Gastroesophageal sphincter (tissue), 3 donors: ENCODE measurements around the gene DES.

Experiments
- EP300 ChIP-seq: sonication (generic); formaldehyde crosslinking; IDR thresholded peaks from one replicate; pipeline ENCODE4 v1.6.1; 2017; ENCODE audit warnings: antibody characterized with exemption, mild to moderate bottlenecking
- POLR2A ChIP-seq, 2 donors: fragments of 450-650 bp; IDR thresholded peaks; one replicate each; pipeline ENCODE4 v1.6.1; 2017; ENCODE audit warnings: antibody characterized with exemption in 2 of 2, mild to moderate bottlenecking in 2 of 2, moderate library complexity in 1 of 2
- TF ChIP-seq, protein P1 (sequence below), 4 experiments: fragments of 200-600 bp in 2 of 4; fragments of 450-650 bp in 2 of 4; sonication (generic) in 1 of 4; IDR thresholded peaks; one replicate each; pipeline ENCODE4 v1.5.1; 2017 to 2019; ENCODE audit warnings: antibody characterized with exemption in 4 of 4, mild to moderate bottlenecking in 2 of 4, moderate library complexity in 2 of 4

DNA sequence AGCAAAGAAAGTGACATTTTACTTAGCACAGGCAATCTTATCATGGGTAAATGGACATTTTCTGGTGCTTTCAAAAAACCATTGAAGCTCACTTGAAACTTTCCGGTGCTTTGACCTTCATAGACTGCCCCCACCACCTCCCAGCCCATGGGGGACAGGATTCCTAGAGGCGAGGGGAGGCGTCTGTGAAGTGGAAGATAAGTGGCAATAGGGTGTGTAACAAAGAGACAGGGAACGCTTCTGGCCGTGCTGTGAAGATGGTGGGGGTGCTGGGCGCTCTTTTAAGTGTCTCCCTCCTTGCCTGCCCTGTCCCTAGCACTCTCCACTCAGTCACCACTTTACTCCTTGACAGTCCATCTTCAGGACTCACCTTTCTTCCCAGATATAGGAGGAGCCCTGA is 57.1 kb downstream of the DES start:
- TF ChIP-seq EP300 (no peak), POLR2A (IDR thresholded peaks at IDR 0.05) (no peak)
- TF ChIP-seq, protein P1, sequence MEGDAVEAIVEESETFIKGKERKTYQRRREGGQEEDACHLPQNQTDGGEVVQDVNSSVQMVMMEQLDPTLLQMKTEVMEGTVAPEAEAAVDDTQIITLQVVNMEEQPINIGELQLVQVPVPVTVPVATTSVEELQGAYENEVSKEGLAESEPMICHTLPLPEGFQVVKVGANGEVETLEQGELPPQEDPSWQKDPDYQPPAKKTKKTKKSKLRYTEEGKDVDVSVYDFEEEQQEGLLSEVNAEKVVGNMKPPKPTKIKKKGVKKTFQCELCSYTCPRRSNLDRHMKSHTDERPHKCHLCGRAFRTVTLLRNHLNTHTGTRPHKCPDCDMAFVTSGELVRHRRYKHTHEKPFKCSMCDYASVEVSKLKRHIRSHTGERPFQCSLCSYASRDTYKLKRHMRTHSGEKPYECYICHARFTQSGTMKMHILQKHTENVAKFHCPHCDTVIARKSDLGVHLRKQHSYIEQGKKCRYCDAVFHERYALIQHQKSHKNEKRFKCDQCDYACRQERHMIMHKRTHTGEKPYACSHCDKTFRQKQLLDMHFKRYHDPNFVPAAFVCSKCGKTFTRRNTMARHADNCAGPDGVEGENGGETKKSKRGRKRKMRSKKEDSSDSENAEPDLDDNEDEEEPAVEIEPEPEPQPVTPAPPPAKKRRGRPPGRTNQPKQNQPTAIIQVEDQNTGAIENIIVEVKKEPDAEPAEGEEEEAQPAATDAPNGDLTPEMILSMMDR (IDR thresholded peaks at IDR 0.05), result no peak
